22Rv1 (cell line): ENCODE results near the gene HECTD3.

ENCODE experiments used
- ZFX ChIP-seq: fragments of 450-650 bp; IDR thresholded peaks from 2 replicates; pipeline ENCODE4 v1.6.1; 2017; ENCODE audit warnings: antibody characterized with exemption, borderline replicate concordance
- TF ChIP-seq, protein P1 (sequence below): fragments of 450-650 bp; IDR thresholded peaks from 2 replicates; pipeline ENCODE4 v1.5.1; 2017; ENCODE audit warnings: mild to moderate bottlenecking

DNA sequence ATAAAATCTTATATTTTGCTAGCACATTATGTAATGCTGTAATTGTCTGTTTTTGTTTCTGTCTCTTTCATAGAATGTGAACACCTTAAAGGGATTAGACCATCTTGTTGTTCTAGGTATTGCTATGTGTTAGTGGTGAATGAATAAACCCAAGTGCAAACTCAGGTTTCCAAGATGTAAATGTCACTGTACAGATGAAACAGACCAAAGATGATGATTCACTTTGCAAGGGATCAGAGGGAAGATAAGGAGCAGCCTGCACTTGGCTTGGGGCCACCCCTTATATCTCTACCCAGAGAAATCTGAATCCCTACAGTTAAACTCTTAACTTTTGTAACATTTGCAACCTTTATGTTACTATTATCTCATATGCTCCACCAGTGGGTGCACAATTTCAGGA is 26.3 kb upstream of the HECTD3 start:
- TF ChIP-seq, protein P1, sequence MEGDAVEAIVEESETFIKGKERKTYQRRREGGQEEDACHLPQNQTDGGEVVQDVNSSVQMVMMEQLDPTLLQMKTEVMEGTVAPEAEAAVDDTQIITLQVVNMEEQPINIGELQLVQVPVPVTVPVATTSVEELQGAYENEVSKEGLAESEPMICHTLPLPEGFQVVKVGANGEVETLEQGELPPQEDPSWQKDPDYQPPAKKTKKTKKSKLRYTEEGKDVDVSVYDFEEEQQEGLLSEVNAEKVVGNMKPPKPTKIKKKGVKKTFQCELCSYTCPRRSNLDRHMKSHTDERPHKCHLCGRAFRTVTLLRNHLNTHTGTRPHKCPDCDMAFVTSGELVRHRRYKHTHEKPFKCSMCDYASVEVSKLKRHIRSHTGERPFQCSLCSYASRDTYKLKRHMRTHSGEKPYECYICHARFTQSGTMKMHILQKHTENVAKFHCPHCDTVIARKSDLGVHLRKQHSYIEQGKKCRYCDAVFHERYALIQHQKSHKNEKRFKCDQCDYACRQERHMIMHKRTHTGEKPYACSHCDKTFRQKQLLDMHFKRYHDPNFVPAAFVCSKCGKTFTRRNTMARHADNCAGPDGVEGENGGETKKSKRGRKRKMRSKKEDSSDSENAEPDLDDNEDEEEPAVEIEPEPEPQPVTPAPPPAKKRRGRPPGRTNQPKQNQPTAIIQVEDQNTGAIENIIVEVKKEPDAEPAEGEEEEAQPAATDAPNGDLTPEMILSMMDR = no peak
- no peak for TF ChIP-seq ZFX
